Fibroblast of the aortic adventitia (primary cell): Measurements from ENCODE around the gene ARPIN. TPM values are rescaled to one million over a fixed set of nuclear protein-coding genes. Genes with fewer than 3 reads are reported as not detected.
"Not testable (repeated sequence)": the region's sequence is repeated elsewhere in the genome, so short reads cannot be mapped to it uniquely, and the experiment has no call there.

Experiments
- DNase-seq: peaks from one replicate; pipeline ENCODE4 v3.0.0-alpha.2; 2010; ENCODE audit warnings: low read depth
- H3K4me3 ChIP-seq: 2 replicates; pipeline ENCODE4 v1.5.1; 2011; ENCODE audit warnings: low read depth, mild to moderate bottlenecking, control low read depth, low read length, moderate library complexity
- CTCF ChIP-seq: IDR thresholded peaks from 2 replicates; pipeline ENCODE4 v1.5.1; 2011; ENCODE audit warnings: mild to moderate bottlenecking, low read length, control low read depth, inconsistent platforms; ENCODE audit not compliant: insufficient read depth
- total RNA-seq: library from RNA; depleted of rRNA; stranded (reverse); fragments of >200 nt; gene quantifications from 2 replicates; pipeline ENCODE4 v1.2.3, GENCODE V29; 2012; ENCODE audit warnings: low replicate concordance

The ARPIN gene
- total RNA-seq, 1 donor = 17.6 TPM

GRCh38 chr15:89893027-89893426, 19.7 kb downstream of the ARPIN start:
- peak; percentile 45 for DNase-seq
- peak overlapping the region; percentile 98 for H3K4me3 ChIP-seq

GRCh38 chr15:89888214-89888804, 24.4 kb downstream of the ARPIN start:
- peak; percentile 68 for TF ChIP-seq CTCF
- no peak overlapping the region for H3K4me3 ChIP-seq
- peak; percentile 84 for DNase-seq

More at GRCh38 chr15:89893027-89893426, 19.7 kb downstream of the ARPIN start:
- TF ChIP-seq CTCF = no peak

GRCh38 chr15:89885611-89886010, 27.1 kb downstream of the ARPIN start:
- no peak for TF ChIP-seq CTCF
- no peak for DNase-seq

GRCh38 chr15:89885179-89885578, 27.6 kb downstream of the ARPIN start:
- not testable (repeated sequence) for DNase-seq, H3K4me3 ChIP-seq

More at GRCh38 chr15:89885611-89886010, 27.1 kb downstream of the ARPIN start:
- no peak overlapping the region for H3K4me3 ChIP-seq

GRCh38 chr15:89883518-89883917, 29.2 kb downstream of the ARPIN start:
- DNase-seq = no peak
- H3K4me3 ChIP-seq = no peak overlapping the region
- TF ChIP-seq CTCF = no peak

- no peak overlapping the region for H3K4me3 ChIP-seq
- TF ChIP-seq CTCF = no peak
Measured at GRCh38 chr15:89880727-89881126, 32.0 kb downstream of the ARPIN start.

GRCh38 chr15:89878323-89878722, 34.4 kb downstream of the ARPIN start:
- no peak for DNase-seq
- H3K4me3 ChIP-seq = no peak overlapping the region
- TF ChIP-seq CTCF = no peak

More at GRCh38 chr15:89880727-89881126, 32.0 kb downstream of the ARPIN start:
- no peak for DNase-seq
